IMR-90 (cell line): ENCODE results near the gene STPG4.

Experiments
- BHLHE40 ChIP-seq: fragments of 150-350 bp; IDR thresholded peaks from 2 replicates; pipeline ENCODE4 v1.6.1; 2016; ENCODE audit warnings: mild to moderate bottlenecking, low read depth, low read length
- CEBPB ChIP-seq: IDR thresholded peaks from 2 replicates; pipeline ENCODE4 v1.6.1; 2012; ENCODE audit warnings: low read depth, low read length, improper control_type of control experiment
- CHD1 ChIP-seq: IDR thresholded peaks from 2 replicates; pipeline ENCODE4 v1.6.1; 2012; ENCODE audit warnings: low read depth, low read length, improper control_type of control experiment
- CTCF ChIP-seq: conservative IDR thresholded peaks from 2 replicates; pipeline ENCODE4 v1.5.1; 2012; ENCODE audit warnings: mild to moderate bottlenecking, low read depth, low read length, improper control_type of control experiment
- ELK1 ChIP-seq: fragments of 150-350 bp; IDR thresholded peaks from 2 replicates; pipeline ENCODE4 v1.6.1; 2016; ENCODE audit warnings: low read depth, mild to moderate bottlenecking, low read length, moderate library complexity, borderline replicate concordance
- FOS ChIP-seq: fragments of 150-350 bp; IDR thresholded peaks from 2 replicates; pipeline ENCODE4 v1.6.1; 2016; ENCODE audit warnings: low read depth, low read length
- MAFK ChIP-seq: IDR thresholded peaks from 2 replicates; pipeline ENCODE4 v1.6.1; 2012; ENCODE audit warnings: low read depth, low read length, improper control_type of control experiment
- MAZ ChIP-seq: IDR thresholded peaks from 2 replicates; pipeline ENCODE4 v1.6.1; 2012; ENCODE audit warnings: low read depth, mild to moderate bottlenecking, low read length, improper control_type of control experiment, moderate library complexity, borderline replicate concordance
- NFE2L2 ChIP-seq: fragments of 150-350 bp; IDR thresholded peaks from 2 replicates; pipeline ENCODE4 v1.6.1; 2016; ENCODE audit warnings: low read depth, mild to moderate bottlenecking, low read length
- POLR2A ChIP-seq: IDR thresholded peaks from 2 replicates; pipeline ENCODE4 v1.6.1; 2012; ENCODE audit warnings: mild to moderate bottlenecking, low read depth, low read length
- RCOR1 ChIP-seq: IDR thresholded peaks from 2 replicates; pipeline ENCODE4 v1.6.1; 2012; ENCODE audit warnings: mild to moderate bottlenecking, low read length, improper control_type of control experiment; ENCODE audit not compliant: insufficient replicate concordance
- RFX5 ChIP-seq: IDR thresholded peaks from 2 replicates; pipeline ENCODE4 v1.8.0; 2012; ENCODE audit warnings: low read depth, mild to moderate bottlenecking, low read length, moderate library complexity
- SMC3 ChIP-seq: fragments of 150-350 bp; IDR thresholded peaks from 2 replicates; pipeline ENCODE4 v1.6.1; 2016; ENCODE audit warnings: low read depth, mild to moderate bottlenecking, antibody characterized with exemption, low read length, moderate library complexity
- USF2 ChIP-seq: fragments of 150-350 bp; IDR thresholded peaks from 2 replicates; pipeline ENCODE4 v1.6.1; 2017; ENCODE audit warnings: mild to moderate bottlenecking, antibody characterized with exemption, low read length, low read depth

DNA sequence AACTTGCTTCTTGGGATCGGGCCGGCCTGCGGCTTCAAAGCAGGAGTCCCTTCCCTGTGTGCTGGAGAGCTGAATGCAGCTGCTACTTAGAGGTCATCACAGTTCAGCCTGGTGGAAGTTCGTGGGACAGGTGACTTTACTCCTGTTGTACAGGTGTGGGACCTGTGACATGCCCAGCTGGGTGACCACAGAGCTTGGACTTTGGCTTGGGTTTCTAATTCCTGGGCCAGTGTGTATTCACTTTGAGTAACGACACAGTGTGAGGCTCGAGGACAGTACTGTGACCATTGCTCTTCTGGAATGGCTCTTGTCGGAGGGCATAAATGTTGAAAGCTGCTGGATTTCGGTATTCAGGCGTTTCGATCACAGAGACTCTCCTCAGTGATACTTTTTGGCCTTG, 114.5 kb downstream of the STPG4 start:
- TF ChIP-seq POLR2A (no peak), CHD1 (no peak), CTCF (no peak), CEBPB (no peak), FOS (no peak), MAFK (no peak), USF2 (no peak), BHLHE40 (no peak), ELK1 (no peak), SMC3 (no peak), RCOR1 (no peak), NFE2L2 (no peak), MAZ (no peak), RFX5 (no peak)
